CD4-positive, alpha-beta T cell treated with Interferon gamma for 1 hour (primary cell): ENCODE data around the gene GABPB2.
A peak's percentile ranks its signal among the peaks of the same experiment; 100 is the strongest.
"Not testable (repeated sequence)": the region's sequence is repeated elsewhere in the genome, so short reads cannot be mapped to it uniquely, and the experiment has no call there.

Source experiments
- DNase-seq: peaks from one replicate; pipeline ENCODE4 v3.0.0-alpha.2; 2020

The GABPB2 gene

DNA sequence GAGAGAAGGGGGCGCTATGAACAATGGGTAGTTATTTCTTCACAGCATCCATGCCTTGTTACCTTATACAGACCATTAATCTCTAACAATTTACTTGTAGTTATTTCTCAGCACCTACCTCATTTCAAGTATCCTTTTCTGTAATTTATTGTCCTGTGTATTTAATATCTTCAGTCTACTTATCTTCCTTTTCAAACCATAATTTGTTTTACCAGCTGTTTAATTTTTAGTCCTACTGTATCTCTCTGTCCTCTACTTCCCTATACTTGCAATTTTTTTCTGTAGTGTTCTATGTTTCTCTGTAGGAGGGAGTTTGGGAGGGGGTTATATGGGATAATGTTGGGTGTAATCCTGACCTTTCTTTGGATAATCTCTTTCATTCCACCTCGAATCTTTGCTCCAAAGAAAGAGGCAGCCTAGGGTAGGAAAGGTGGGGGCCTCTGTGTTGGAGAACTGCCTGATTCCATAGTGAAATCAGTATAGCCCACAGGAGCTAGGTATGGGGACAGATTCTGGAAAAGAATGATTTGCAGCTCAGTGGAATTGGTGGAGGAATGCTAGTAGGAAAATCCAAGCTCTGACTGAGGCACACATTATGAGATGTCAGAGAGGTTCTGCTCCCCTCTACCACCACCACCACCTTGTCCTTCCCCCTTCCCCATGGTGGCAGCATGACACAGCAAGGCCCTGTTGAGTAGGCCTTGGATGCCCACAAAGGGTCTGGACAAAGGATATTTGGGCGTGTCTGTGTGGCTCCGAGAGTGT lies 9.7 kb upstream of the GABPB2 start:
- DNase-seq: no peak

DNA sequence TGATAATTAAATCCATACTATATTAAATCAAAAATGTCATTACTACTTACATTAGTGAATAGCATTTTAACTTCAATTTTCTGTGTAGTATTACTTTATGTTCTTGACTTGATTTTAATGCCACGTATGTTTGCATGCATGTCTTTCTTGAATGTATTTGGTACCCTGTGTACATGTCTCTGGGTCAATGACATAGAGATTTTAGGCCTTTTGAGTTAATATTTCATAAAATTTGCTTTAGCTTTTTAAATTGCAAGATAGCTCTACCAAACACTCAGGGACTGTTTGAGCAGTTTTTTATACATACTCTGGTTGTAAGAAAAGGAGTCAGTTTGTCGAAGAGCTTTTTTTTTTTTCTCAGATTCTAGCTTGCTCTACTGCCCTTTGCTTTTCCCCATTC lies 8.9 kb upstream of the GABPB2 start:
- no peak for DNase-seq

DNA sequence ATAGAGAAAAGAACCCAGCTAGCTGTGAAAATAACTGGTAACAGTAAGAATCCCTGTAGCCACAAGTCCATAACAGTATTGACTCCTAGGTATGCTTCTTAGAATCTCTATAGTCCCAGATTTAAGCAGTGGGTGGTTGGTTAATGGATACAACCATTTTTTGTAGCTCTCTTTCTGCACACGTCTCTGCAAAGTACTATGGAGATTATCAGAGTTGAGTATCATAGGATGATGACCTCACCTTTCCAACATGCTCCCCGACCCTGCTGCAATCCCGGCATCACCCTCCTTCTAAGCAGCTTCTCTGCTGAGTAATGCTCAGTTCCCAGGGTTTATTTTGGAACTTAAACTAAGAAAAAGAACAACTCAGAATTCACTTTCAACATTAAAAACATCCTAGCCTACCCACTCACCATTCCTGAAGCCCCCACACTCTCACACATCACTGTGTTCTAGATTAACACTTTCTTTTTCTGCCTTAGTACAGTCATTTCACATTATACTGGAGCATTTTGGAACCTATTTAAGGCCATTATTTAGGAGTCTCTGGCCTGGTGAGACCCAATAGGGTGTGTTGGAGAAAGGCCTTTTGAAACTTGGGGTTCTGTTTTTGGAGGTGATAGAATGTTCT lies 7.7 kb upstream of the GABPB2 start:
- DNase-seq: no peak

DNA sequence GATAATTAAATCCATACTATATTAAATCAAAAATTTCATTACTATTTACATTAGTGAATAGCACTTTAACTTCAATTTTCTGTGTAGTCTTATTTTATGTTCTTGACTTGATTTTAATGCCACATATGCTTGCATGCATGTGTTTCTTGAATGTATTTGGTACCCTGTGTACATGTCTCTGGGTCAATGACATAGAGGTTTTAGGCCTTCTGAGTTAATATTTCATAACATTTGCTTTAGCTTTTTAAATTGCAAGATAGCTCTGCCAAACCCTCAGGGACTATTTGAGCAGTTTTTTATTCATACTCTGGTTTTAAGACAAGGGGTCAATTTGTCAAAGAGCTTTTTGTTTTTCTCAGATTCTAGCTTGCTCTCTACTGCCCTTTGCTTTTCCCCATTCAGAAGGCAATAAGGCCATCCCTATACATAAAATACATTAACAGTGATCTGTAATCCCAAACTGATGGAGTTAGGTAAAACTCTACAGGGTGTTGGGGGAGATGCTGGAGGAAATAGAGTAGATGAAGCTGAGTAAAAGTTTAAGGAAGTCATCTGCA lies 5.4 kb upstream of the GABPB2 start:
- DNase-seq: no peak

DNA sequence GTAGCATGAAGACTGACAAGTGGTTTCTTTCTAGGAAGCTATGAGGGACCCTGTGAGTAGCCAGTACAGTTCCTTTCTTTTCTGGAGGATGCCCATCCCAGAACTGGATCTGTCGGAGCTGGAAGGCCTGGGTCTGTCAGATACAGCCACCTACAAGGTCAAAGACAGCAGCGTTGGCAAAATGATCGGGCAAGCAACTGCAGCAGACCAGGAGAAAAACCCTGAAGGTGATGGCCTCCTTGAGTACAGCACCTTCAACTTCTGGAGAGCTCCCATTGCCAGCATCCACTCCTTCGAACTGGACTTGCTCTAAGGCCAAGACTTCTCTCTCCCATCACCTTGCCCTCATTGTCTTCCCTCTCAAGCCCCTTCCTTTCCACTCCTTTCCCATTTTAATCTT lies 3.4 kb upstream of the GABPB2 start:
- DNase-seq: no peak

DNA sequence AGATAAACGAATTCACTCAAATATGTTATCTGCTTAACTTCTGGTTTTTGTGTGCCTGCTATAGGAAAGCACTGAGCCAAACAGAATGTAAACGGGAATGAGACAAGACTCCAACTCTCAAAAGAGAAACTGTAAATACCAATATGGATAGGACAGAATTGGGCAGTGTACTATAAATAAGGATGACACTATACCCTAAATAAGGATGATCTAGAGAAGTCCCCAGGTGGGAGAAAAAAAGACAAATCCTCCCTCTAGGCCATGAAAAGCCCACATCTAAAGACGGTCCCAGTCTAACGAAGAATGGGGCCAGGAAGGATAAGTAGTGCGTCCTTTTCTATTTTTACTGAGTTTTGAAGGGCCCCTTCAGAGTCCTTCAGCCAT lies 1.5 kb upstream of the GABPB2 start:
- DNase-seq: no peak

DNA sequence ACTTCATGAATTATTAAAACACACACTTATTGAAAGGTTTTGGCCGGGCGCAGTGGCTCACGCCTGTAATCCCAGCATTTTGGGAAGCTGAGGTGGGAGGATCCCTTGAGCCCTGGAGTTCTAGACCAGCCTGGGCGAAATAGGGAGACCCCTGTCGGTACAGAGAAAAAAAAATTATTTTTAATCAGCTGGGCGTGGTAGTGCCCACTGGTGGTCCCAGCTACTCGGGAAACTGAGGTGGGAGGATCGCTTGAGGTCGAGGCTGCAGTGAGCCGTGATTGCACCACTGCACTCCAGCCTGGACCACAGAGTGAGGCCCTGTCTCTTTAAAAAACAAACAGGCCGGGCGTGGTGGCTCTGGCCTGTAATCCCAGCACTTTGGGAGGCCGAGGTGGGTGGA lies 1.7 kb downstream of the GABPB2 start:
- no peak for DNase-seq

DNA sequence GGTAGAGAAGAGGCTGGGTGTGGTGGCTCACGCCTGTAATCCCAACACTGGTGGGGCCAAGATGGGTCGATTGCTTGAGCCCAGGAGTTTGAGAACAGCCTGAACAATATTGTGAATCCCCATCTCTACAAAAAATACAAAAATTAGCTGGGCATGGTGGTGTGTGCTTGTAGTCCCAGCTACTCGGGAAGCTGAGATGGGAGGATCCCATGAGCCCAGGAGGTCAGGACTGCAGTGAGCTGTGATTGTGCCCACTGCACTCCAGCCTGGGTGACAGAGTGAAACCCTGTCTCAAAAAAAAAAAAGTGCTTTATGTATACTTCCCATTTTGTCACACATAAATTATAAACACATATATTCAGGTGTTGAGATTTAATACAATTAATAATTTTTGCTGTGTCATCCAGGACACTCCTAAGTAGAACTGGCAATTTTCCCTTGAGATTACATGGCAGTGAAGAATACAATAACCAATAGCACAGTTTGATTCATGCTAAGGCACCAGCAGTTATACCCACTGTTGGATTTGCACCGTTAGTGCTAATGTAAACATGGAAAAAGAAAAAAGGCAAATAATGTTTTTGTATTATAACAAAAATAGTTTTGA lies 15.5 kb downstream of the GABPB2 start:
- no peak for DNase-seq

DNA sequence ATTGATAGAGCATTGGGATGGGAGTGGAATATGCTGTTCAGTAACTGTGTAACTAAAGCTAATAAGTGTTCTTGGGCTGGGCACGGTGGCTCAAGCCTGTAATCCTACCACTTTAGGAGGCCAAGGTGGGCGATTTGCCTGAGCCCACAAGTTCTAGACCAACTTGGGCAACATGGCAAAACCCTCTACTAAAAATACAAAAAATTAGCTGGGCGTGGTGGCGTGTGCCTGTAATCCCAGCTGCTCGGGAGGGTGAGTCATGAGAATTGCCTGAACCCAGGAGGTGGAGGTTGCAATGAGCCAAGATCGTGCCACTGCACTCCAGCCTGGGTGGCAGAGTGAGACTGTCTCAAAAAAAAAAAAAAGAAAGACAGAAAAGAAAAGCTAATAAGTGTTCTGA lies 26.9 kb downstream of the GABPB2 start:
- not testable (repeated sequence) for DNase-seq

DNA sequence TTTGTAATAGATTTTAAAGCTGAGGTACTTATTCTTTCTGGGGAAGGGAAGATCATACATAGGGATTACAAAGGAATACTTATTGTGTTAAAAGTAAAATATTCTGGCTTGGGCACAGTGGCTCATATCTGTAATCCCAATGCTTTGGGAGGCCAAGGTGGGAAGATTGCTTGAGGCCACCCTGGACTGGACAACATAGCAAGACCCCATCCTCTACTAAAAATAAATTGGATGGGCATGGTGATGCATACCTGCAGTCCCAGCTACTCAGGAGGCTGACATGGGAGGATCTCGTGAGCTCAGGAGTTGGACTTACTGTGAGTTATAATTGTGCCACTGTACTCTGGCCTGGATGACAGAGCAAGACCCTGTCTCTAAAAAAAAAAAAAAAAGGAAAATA lies 27.6 kb downstream of the GABPB2 start:
- DNase-seq: no peak

DNA sequence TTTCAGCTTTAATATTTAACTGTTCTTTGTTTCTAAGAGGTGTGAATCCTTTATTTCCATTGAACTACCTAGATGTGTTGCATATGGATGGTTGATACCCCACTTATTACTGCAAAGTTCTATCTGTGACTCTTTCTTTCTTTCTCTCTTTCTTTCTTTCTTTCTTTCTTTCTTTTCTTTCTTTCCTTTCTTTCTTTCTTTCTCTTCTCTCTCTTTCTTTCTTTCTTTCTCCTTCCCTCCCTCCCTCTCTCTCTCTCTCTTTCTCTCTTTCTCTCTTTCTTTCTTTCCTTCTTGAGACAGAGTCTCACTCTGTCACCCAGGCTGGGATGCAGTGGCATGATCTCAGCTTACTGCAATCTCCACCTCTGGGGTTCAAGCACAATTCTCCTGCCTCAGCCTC lies 34.1 kb downstream of the GABPB2 start:
- no peak for DNase-seq

DNA sequence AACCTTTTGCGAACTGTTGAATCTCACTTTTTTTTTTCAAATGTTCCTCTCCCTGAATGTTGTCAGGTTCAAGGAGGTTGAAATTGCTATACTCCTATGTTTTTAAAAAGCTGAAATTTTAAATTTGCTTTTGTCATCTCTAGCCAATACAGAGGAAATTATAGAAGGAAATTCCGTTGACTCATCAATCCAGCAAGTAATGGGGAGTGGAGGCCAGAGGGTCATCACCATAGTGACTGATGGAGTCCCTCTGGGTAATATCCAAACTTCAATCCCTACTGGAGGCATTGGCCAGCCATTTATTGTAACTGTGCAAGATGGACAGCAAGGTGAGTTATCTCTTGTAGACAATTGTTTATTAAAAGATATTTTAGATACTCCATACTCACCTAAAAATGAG lies 36.3 kb downstream of the GABPB2 start:
- no peak for DNase-seq

DNA sequence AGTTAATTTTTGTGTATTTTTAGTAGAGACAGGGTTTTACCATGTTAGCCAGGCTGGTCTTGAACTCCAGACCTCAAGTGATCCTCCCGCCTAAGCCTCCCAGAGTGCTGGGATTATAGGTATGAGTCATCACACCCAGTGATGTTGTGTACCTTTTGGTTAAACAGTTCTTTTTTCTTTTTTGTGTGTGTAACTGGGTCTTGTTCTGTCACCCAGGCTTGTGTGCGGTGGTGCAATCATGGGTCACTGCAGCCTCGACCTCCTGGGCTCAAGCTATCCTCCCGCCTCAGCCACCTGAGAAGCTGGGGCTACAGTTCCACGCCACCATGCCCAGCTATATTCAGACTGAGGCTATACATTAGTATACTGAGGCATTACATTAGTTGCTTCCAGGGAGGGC lies 37.8 kb downstream of the GABPB2 start:
- no peak for DNase-seq

DNA sequence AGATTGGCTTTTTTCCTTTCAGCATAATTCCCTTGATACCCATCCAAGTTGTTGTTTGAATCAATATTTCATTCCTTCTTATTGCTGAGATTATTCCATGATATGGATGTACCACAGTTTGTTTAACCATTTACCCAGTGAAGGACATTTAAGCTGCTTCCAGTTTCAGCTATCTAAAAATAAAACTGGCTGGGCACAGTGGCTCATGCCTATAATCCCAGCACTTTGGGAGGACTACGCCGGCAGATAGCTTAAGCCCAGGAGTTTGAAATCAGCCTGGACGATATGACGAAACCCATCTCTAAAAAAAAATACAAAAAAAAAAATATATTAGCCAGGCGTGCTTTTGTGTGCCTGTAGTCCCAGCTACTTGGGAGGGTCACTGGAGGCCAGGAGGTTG lies 43.3 kb downstream of the GABPB2 start:
- DNase-seq: no peak

DNA sequence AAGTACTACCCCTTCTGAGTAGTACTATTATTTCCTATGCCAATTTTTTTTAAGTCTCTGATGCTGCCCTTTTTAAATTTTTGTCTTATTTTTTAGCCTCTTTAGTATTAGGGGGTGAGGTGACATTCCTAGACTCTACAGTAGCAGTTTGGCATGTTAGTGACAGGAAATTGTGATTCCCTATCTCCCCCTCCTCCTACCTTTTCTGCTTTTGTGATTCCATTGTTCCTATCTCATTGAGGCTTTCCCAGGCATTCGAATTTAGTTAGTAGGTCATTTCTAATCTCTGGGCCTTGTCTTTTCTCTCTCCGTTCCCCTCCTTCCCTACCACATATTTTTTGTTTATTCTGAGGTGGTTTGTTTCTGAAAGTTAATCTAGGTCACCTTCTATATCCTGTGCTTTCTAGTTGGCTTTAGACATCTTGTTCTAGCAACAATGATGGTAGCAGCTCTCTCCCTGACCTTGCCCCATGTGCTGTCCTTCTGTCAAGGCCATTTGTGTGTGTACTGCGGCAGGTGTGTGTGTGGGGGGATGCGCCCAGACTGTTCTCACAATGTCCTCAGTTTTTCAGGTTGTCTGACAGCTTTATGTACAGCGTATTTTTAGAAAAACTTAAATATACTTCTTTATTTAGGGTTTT lies 54.3 kb downstream of the GABPB2 start:
- no peak for DNase-seq

DNA sequence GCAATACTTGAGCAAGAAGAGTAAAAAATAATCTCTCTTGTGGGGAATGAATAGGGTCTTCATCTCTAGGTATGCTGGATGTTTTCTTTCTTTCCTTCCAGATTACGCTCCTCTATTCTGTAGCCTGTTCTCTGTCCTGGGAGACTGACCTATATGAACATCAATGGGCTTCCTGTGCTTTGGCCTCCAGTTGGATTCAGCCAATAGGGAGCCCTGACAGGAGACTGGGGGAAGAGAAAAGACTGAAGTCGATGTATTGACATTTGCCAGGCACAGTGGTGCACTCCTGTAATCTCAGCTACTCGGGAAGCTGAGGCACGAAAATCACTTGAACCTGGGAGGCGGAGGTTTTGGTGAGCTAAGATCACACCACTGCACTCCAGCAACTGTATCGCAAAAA lies 58.2 kb downstream of the GABPB2 start:
- DNase-seq: no peak

DNA sequence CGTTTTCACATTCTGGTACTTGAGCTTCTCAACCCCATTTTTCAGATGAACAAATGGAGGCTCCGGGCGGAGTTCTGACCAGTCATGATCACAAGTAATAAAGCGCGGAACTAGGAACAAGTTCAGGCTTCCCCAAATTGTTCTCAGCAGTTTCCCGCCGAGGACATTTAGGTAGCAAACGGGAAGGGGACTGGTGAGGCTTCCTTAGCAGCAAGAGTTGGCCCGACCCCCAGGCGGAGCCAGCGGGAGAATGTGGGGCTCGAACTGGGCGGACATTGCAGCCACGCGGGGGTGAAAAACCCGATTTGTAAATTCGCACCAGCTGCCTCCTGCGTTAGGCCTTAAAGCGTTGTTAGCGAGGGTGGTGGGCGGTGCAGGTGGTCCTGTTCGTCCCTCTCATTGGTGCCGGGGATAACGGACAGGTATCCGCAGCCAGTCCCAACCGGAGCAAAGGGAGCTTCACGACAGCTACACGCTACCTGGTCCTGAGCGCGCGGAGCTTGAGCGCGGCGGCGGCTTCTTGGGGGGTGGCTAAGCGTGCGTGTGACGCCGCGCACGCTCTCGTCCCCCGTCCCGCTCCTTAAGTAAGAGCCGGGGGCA lies 60.5 kb downstream of the GABPB2 start:
- DNase-seq: peak; percentile 86

DNA sequence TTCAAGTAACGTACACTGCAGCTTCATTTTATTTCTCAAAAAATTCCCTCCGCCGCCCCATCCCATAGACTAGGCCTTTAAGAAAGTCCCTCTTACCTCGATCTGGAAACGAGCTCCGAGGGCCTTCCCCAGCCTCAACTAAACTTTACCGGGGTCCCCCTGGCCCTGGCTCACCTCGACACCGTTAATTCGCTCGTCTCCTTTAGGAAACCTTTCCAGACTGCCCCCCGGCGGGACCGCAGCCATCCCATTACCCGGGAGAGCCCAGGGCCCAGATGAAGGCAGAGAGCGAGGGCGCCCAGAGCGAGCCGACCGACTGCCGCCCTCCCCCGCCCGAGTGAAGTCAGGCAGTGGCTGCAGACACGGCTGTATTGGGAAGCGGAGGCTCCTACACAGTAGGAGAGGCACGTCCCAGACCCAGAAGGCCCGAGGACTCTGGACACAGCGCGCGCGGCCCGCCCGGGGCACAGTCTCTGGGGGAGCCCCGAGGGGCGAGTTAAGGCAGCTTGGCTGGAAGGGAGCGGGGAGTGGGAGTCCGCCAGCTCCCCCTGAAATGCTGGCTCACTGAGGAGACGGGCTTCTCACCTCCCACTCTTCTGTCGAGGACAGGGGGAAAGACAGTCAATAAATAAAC lies 61.3 kb downstream of the GABPB2 start:
- DNase-seq: no peak

DNA sequence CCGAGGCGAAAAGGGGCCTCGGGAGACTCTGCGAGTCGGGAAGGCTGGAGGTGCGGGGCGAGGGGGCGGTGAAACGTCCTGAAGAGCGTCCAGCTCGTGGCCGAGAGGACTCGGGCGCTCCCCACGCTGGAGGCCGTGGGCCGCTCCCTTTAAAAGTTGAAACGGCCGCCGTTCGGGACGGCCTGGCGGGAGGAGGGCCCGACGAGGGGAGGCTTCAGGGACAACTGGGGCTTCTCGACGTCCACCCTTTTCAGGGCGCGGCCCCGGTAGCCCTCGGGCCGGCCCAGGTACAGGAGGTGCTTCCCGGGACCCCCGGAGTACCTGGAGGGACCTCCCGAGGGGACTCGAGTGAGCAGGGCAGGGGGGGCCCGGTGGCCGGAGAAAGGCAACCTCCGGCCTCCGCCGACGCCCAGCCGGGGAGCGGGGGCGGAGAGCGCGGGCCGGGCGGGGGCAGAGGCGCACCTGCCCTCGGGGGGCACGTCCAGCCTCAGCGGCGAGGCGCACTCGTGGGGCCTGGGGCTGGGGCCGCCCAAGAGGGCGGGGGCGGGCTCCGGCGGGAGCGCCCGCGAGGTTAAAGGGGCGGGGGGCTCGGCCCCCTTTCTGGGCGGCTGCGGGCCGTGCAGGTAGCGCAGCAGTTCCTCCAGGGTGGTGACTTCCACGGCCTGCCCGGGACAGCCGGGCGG lies 61.9 kb downstream of the GABPB2 start:
- DNase-seq: no peak

DNA sequence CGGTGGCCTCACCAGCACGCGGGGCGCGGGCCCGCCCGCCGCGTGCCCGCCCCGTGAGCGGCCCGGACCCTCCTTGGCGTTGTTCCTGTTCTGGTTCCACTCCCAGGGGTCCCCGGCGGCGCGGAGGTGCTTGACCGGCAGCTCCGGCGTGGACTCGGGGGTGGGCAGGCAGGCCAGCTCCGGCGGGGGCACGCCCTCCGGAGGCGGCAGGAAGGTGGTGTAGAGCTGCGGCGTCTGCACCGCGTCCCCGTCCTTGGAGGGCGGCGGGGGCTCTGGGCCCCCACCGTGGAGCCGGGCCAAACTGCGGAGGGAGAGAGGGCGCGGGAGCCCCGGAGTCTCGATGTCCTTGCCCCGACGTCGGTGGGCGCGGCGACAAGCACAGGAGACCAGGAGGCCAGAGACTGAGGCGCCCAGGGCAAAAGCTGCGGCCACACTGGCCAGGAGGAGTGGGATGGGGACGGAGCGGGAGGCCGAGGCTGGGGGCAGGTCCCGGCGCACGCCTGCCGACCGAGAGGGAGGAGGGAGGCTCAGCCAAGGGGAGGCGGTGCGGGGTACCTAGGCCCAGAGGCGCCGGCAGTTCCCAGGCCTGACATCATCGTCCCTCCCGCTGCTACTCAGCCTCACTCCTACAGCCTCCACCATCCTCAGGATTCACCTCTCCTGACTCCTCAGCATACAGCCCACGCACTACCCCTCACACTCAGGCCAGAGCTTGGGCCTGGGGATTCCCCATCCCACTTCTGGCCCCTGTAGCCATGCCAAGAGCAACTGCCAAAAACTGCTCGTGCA lies 62.7 kb downstream of the GABPB2 start:
- DNase-seq: no peak

DNA sequence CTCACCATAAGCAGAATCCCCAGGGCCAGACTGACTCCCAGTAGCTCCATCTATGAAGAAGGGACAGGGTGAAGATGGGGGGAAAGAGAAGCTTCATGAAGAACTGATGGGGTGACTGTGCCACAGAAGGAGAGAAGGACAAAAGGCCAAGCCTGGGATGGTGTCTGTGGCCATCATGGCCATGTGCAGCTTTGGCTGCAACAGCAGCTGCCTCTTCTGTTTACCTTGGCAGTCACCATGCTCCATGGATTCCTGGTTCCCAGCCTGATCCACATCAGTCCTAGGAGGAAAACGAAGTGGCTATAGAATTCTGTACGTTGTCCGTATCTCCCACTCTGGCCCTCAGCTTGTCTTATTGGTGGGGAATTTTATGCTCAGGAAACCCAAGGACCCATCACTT lies 63.8 kb downstream of the GABPB2 start:
- no peak for DNase-seq
